HL-60 (cell line): Measurements from ENCODE around the gene ARID1B.

Experiments used
- DNase-seq, 2 experiments: peaks; one replicate each; pipeline ENCODE4 v3.0.0-alpha.2; 2010 to 2020; ENCODE audit warnings: low read depth in 1 of 2, low spot score in 1 of 2
- H3K27ac ChIP-seq: fragments of 250-450 bp; sonication (Bioruptor Pico); replicated peaks from 2 replicates; pipeline ENCODE4 v1.5.1; 2020; ENCODE audit warnings: mild to moderate bottlenecking, moderate library complexity
- H3K27me3 ChIP-seq: fragments of 250-450 bp; sonication (Bioruptor Pico); 2 replicates; pipeline ENCODE4 v1.5.1; 2021; ENCODE audit warnings: mild to moderate bottlenecking, moderate library complexity; ENCODE audit not compliant: insufficient read depth, poor library complexity, severe bottlenecking
- H3K4me3 ChIP-seq: replicated peaks from 2 replicates; pipeline ENCODE4 v1.5.1; 2011; ENCODE audit warnings: mild to moderate bottlenecking, control low read depth, low read length; ENCODE audit not compliant: insufficient read depth
- CTCF ChIP-seq: IDR thresholded peaks from one replicate; pipeline ENCODE4 v1.5.1; 2011; ENCODE audit warnings: low read length, control low read depth, inconsistent platforms; ENCODE audit not compliant: insufficient read depth
- GABPA ChIP-seq: IDR thresholded peaks from 2 replicates; pipeline ENCODE4 v1.6.1; 2012; ENCODE audit warnings: low read depth
- POLR2AphosphoS5 ChIP-seq: IDR thresholded peaks from 2 replicates; pipeline ENCODE4 v1.6.1; 2012; ENCODE audit warnings: low read depth
- SPI1 ChIP-seq: IDR thresholded peaks from 2 replicates; pipeline ENCODE4 v1.6.1; 2012; ENCODE audit warnings: low read depth, mild to moderate bottlenecking, borderline replicate concordance
- TF ChIP-seq, protein P1 (sequence below): IDR thresholded peaks from 2 replicates; pipeline ENCODE4 v1.6.1; 2012; ENCODE audit warnings: low read depth; ENCODE audit not compliant: insufficient replicate concordance

The ARID1B gene

GRCh38 chr6:157020398-157020797 is 243.2 kb downstream of the ARID1B start:
- H3K27me3 ChIP-seq: no peaks in the 10 kb centered on the region
- no peak for DNase-seq
- peak overlapping the region; percentile 67 for H3K4me3 ChIP-seq
- TF ChIP-seq CTCF: no peak
- TF ChIP-seq POLR2AphosphoS5: no peak
- TF ChIP-seq SPI1: no peak
- TF ChIP-seq, protein P1, sequence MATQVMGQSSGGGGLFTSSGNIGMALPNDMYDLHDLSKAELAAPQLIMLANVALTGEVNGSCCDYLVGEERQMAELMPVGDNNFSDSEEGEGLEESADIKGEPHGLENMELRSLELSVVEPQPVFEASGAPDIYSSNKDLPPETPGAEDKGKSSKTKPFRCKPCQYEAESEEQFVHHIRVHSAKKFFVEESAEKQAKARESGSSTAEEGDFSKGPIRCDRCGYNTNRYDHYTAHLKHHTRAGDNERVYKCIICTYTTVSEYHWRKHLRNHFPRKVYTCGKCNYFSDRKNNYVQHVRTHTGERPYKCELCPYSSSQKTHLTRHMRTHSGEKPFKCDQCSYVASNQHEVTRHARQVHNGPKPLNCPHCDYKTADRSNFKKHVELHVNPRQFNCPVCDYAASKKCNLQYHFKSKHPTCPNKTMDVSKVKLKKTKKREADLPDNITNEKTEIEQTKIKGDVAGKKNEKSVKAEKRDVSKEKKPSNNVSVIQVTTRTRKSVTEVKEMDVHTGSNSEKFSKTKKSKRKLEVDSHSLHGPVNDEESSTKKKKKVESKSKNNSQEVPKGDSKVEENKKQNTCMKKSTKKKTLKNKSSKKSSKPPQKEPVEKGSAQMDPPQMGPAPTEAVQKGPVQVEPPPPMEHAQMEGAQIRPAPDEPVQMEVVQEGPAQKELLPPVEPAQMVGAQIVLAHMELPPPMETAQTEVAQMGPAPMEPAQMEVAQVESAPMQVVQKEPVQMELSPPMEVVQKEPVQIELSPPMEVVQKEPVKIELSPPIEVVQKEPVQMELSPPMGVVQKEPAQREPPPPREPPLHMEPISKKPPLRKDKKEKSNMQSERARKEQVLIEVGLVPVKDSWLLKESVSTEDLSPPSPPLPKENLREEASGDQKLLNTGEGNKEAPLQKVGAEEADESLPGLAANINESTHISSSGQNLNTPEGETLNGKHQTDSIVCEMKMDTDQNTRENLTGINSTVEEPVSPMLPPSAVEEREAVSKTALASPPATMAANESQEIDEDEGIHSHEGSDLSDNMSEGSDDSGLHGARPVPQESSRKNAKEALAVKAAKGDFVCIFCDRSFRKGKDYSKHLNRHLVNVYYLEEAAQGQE: no peak
- no peak for TF ChIP-seq GABPA
- H3K27ac ChIP-seq: peak overlapping the region; percentile 94

DNA sequence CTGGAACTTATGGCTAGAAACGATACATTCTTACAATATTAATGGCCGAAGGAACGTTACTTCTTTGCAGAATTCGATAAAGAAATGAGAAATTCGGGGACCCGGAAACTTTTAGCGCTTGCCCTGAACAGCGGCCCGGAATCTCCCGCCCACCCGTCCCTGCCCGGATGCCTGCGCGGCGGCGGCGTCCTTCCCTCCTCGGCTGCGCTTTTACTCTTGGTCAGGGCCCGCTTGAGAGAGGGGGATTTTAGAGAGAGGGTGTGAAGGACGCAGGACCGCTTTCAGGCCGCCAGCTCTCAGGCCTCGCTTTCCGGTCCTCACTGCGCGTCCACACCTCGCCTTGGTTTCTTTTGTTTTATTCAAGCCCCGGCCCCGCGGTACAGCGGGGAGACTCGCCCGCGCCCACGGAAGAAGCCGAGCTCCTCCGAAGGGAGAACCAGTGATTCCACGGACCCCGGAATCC is 243.7 kb downstream of the ARID1B start:
- peak overlapping the region; percentile 94 for H3K27ac ChIP-seq
- H3K27me3 ChIP-seq: no peaks in the 10 kb centered on the region
- H3K4me3 ChIP-seq: peak overlapping the region; percentile 67
- TF ChIP-seq GABPA (peak; percentile 51), SPI1 (no peak), POLR2AphosphoS5 (no peak)
- TF ChIP-seq, protein P1: no peak
- peak; percentile 20 to 64 for DNase-seq

DNA sequence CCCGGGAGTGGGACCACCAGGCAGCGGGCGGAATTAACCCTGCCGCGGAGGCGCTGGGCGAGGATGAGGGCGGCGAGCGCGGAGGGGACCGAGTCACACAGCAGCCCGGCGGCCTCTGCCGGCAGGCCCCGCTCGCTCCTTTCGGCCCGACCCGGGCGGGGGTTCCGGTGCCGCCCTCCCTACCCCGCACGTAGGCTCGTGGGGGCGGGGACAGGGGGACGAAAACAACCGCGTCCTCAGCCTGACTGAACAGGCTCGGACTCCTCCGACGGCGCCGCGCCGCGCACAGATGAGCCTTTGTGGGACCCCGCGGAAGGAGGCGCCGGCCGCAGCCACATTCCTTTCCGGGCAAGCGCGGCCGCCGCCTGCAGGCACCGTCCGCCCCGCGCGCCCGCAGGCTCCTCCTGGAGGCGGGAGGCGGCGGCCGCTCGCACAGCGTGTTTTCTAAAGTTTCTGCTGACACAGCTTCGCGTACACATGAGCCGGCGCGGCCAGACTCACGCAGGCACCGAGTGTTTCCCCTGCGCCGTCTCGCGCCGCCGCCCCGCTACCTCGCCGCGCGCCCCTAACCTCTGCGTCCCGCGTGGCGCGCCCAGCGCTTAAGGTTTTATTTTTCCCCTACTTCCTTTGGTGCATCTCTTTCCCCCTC is 244.3 kb downstream of the ARID1B start:
- Histone ChIP-seq H3K27ac (peak overlapping the region; percentile 94), H3K27me3 (no peaks in the 10 kb centered on the region), H3K4me3 (peak overlapping the region; percentile 67)
- peak; percentile 57 to 88 for DNase-seq
- TF ChIP-seq GABPA: no peak; the same call in 1 of the 2 replicates
- TF ChIP-seq, protein P1: peak; percentile 34
- TF ChIP-seq CTCF: no peak
- TF ChIP-seq SPI1: no peak
- peak; percentile 58 for TF ChIP-seq POLR2AphosphoS5
